ENCODE results near the gene SRD5A3.
A peak's percentile ranks its signal among the peaks of the same experiment; 100 is the strongest.

Gene SRD5A3

GRCh38 chr4:55380576-55380975 lies 34.5 kb downstream of the SRD5A3 start:
- DNase-seq, result no peak

GRCh38 chr4:55381502-55381901 lies 35.5 kb downstream of the SRD5A3 start:
- DNase-seq, result no peak

- DNase-seq, result no peak
These were observed 36.5 kb downstream of the SRD5A3 start for GRCh38 chr4:55382488-55383003.

- no peak for DNase-seq
These were observed 39.2 kb downstream of the SRD5A3 start for GRCh38 chr4:55385201-55385649.

- no peak for DNase-seq
These were observed 40.0 kb downstream of the SRD5A3 start for GRCh38 chr4:55386073-55386472.

GRCh38 chr4:55386840-55387239 lies 40.8 kb downstream of the SRD5A3 start:
- DNase-seq, result no peak

GRCh38 chr4:55393461-55394320 lies 47.6 kb downstream of the SRD5A3 start:
- no peak for DNase-seq

GRCh38 chr4:55395218-55395528 lies 49.1 kb downstream of the SRD5A3 start:
- DNase-seq, result no peak

GRCh38 chr4:55395529-55396307 lies 49.7 kb downstream of the SRD5A3 start, which contains the start of gene TMEM165:
Gene TMEM165 (plus strand): TSS chr4:55395957. CDS start chr4:55396190, 233 bp downstream.
- DNase-seq, result peak; percentile 95

GRCh38 chr4:55396308-55397125 lies 50.5 kb downstream of the SRD5A3 start:
- DNase-seq, result no peak

- DNase-seq, result no peak
These were observed 51.0 kb downstream of the SRD5A3 start for GRCh38 chr4:55397126-55397436.

GRCh38 chr4:55397520-55398321 lies 51.7 kb downstream of the SRD5A3 start:
- DNase-seq, result no peak

- DNase-seq, result no peak
These were observed 52.4 kb downstream of the SRD5A3 start for GRCh38 chr4:55398461-55398860.

- no peak for DNase-seq
These were observed 52.9 kb downstream of the SRD5A3 start for GRCh38 chr4:55398966-55399365.

- no peak for DNase-seq
These were observed 53.5 kb downstream of the SRD5A3 start for GRCh38 chr4:55399581-55399980.

- no peak for DNase-seq
These were observed 59.0 kb downstream of the SRD5A3 start for GRCh38 chr4:55405073-55405472.

GRCh38 chr4:55406545-55406944 lies 60.5 kb downstream of the SRD5A3 start:
- DNase-seq, result no peak

- no peak for DNase-seq
These were observed 61.1 kb downstream of the SRD5A3 start for GRCh38 chr4:55407119-55407518.

GRCh38 chr4:55407764-55408163 lies 61.7 kb downstream of the SRD5A3 start:
- no peak for DNase-seq

- no peak for DNase-seq
These were observed 63.6 kb downstream of the SRD5A3 start for GRCh38 chr4:55409468-55410171.

- DNase-seq, result no peak
These were observed 64.4 kb downstream of the SRD5A3 start for GRCh38 chr4:55410431-55410830.

GRCh38 chr4:55411621-55412020 lies 65.6 kb downstream of the SRD5A3 start:
- DNase-seq, result no peak
